IMR-90 (cell line): Measurements from ENCODE around the gene ROCK1. TPM values are rescaled to one million over a fixed set of nuclear protein-coding genes. Genes with fewer than 3 reads are reported as not detected.

Source experiments
- ATAC-seq: fragments of 200-7000 bp; cut with Tn5 transposase; 2 replicates; pipeline ENCODE4 v1.9.1; 2020; ENCODE audit warnings: low read depth, mild to moderate bottlenecking, moderate library complexity
- BruUV-seq: library from RNA; stranded (reverse); fragments of 400-500 nt; replicated peaks from 2 replicates; lab custom pipeline; 2021; lab: Mats Ljungman, UMichigan
- CTCF ChIA-PET: fragments of 300-600 bp; formaldehyde crosslinking; extraction: SDS; loops from one replicate; lab custom pipeline; 2021; ENCODE audit warnings: antibody characterized with exemption; lab: Yijun Ruan, JAX
- POLR2A ChIA-PET: fragments of 300-600 bp; sonication (Branson Sonifier 250); formaldehyde crosslinking; loops from one replicate; lab custom pipeline; 2022; ENCODE audit warnings: antibody characterized with exemption; ENCODE audit not compliant: unreplicated experiment; lab: Charles Lee
- DNase-seq: peaks from one replicate; pipeline ENCODE4 v3.0.0; 2013
- H2AFZ ChIP-seq: replicated peaks from 2 replicates; pipeline ENCODE3; 2013; ENCODE audit warnings: low read length, mild to moderate bottlenecking; ENCODE audit not compliant: poor library complexity
- H2AK5ac ChIP-seq: 2 replicates; pipeline ENCODE4 v1.6.1; 2013; ENCODE audit warnings: low read depth, low read length, inconsistent platforms
- H2AK9ac ChIP-seq: replicated peaks from 2 replicates; pipeline ENCODE3; 2013; ENCODE audit warnings: mild to moderate bottlenecking, low read depth, low read length, moderate library complexity; ENCODE audit not compliant: poor library complexity
- H2BK120ac ChIP-seq: 2 replicates; pipeline ENCODE4 v1.6.1; 2013; ENCODE audit warnings: low read depth, low read length, inconsistent platforms
- H2BK15ac ChIP-seq: 3 replicates; pipeline ENCODE4 v1.6.1; 2013; ENCODE audit warnings: low read depth, low read length, inconsistent platforms
- H2BK20ac ChIP-seq: 2 replicates; pipeline ENCODE4 v1.6.1; 2013; ENCODE audit warnings: low read depth, mild to moderate bottlenecking, inconsistent platforms, low read length, moderate library complexity
- H2BK5ac ChIP-seq: 2 replicates; pipeline ENCODE4 v1.6.1; 2013; ENCODE audit warnings: mild to moderate bottlenecking, low read depth, low read length, inconsistent platforms; ENCODE audit not compliant: poor library complexity, severe bottlenecking
- H3K14ac ChIP-seq: replicated peaks from 2 replicates; pipeline ENCODE4 v1.6.1; 2013; ENCODE audit warnings: low read depth, low read length, inconsistent platforms
- H3K18ac ChIP-seq: 2 replicates; pipeline ENCODE4 v1.6.1; 2013; ENCODE audit warnings: low read depth, low read length, control low read depth
- H3K23ac ChIP-seq: 2 replicates; pipeline ENCODE4 v1.6.1; 2013; ENCODE audit warnings: low read depth, low read length, inconsistent platforms
- H3K27ac ChIP-seq: 2 replicates; pipeline ENCODE4 v1.5.1; 2013; ENCODE audit warnings: mild to moderate bottlenecking, control low read depth, low read length; ENCODE audit not compliant: insufficient read depth
- H3K27me3 ChIP-seq: 2 replicates; pipeline ENCODE4 v1.6.1; 2013; ENCODE audit warnings: low read length; ENCODE audit not compliant: control insufficient read depth, insufficient read depth
- H3K36me3 ChIP-seq: 2 replicates; pipeline ENCODE4 v1.6.1; 2013; ENCODE audit warnings: low read length, mixed read lengths; ENCODE audit not compliant: control insufficient read depth, insufficient read depth
- H3K4ac ChIP-seq: 2 replicates; pipeline ENCODE4 v1.6.1; 2013; ENCODE audit warnings: low read depth, low read length, inconsistent platforms
- H3K4me1 ChIP-seq: 2 replicates; pipeline ENCODE4 v1.6.1; 2013; ENCODE audit warnings: low read length, mixed read lengths; ENCODE audit not compliant: control insufficient read depth, insufficient read depth
- H3K4me2 ChIP-seq: 2 replicates; pipeline ENCODE4 v1.6.1; 2013; ENCODE audit warnings: low read depth, mild to moderate bottlenecking, control low read depth, low read length, moderate library complexity
- H3K4me3 ChIP-seq: 2 replicates; pipeline ENCODE4 v1.5.1; 2013; ENCODE audit warnings: low read depth, mild to moderate bottlenecking, control low read depth, low read length, moderate library complexity; ENCODE audit not compliant: insufficient read depth
- H3K56ac ChIP-seq: 2 replicates; pipeline ENCODE4 v1.6.1; 2013; ENCODE audit warnings: low read length, inconsistent platforms; ENCODE audit not compliant: insufficient read depth; ENCODE audit errors: extremely low read depth
- H3K79me1 ChIP-seq, 2 experiments: 2 replicates each; pipeline ENCODE4 v1.6.1; 2013; ENCODE audit warnings: low read length in 2 of 2, inconsistent platforms in 1 of 2, low read depth in 1 of 2
- H3K9ac ChIP-seq: 2 replicates; pipeline ENCODE4 v1.6.1; 2013; ENCODE audit warnings: low read depth, low read length, control low read depth
- H3K9me1 ChIP-seq: 2 replicates; pipeline ENCODE4 v1.6.1; 2013; ENCODE audit warnings: low read length, inconsistent platforms; ENCODE audit not compliant: insufficient read depth
- H3K9me3 ChIP-seq: 2 replicates; pipeline ENCODE4 v1.6.1; 2013; ENCODE audit warnings: low read length; ENCODE audit not compliant: control insufficient read depth, insufficient read depth
- H4K20me1 ChIP-seq: 2 replicates; pipeline ENCODE4 v1.6.1; 2013; ENCODE audit warnings: low read length, inconsistent platforms; ENCODE audit not compliant: insufficient read depth
- H4K5ac ChIP-seq: 2 replicates; pipeline ENCODE4 v1.6.1; 2013; ENCODE audit warnings: mild to moderate bottlenecking, low read depth, low read length, control low read depth
- H4K8ac ChIP-seq, 2 experiments: 2 replicates each; pipeline ENCODE4 v1.6.1; 2013; ENCODE audit warnings: low read depth in 2 of 2, low read length in 2 of 2, control low read depth in 1 of 2, inconsistent platforms in 1 of 2
- H4K91ac ChIP-seq: 2 replicates; pipeline ENCODE4 v1.6.1; 2013; ENCODE audit warnings: low read depth, low read length, inconsistent platforms; ENCODE audit not compliant: insufficient read depth
- BHLHE40 ChIP-seq: fragments of 150-350 bp; IDR thresholded peaks from 2 replicates; pipeline ENCODE4 v1.6.1; 2016; ENCODE audit warnings: mild to moderate bottlenecking, low read depth, low read length
- CEBPB ChIP-seq: IDR thresholded peaks from 2 replicates; pipeline ENCODE4 v1.6.1; 2012; ENCODE audit warnings: low read depth, low read length, improper control_type of control experiment
- CHD1 ChIP-seq: IDR thresholded peaks from 2 replicates; pipeline ENCODE4 v1.6.1; 2012; ENCODE audit warnings: low read depth, low read length, improper control_type of control experiment
- CTCF ChIP-seq: conservative IDR thresholded peaks from 2 replicates; pipeline ENCODE4 v1.5.1; 2012; ENCODE audit warnings: mild to moderate bottlenecking, low read depth, low read length, improper control_type of control experiment
- FOS ChIP-seq: fragments of 150-350 bp; IDR thresholded peaks from 2 replicates; pipeline ENCODE4 v1.6.1; 2016; ENCODE audit warnings: low read depth, low read length
- MAFK ChIP-seq: IDR thresholded peaks from 2 replicates; pipeline ENCODE4 v1.6.1; 2012; ENCODE audit warnings: low read depth, low read length, improper control_type of control experiment
- MAZ ChIP-seq: IDR thresholded peaks from 2 replicates; pipeline ENCODE4 v1.6.1; 2012; ENCODE audit warnings: low read depth, mild to moderate bottlenecking, low read length, improper control_type of control experiment, moderate library complexity, borderline replicate concordance
- NFE2L2 ChIP-seq: fragments of 150-350 bp; IDR thresholded peaks from 2 replicates; pipeline ENCODE4 v1.6.1; 2016; ENCODE audit warnings: low read depth, mild to moderate bottlenecking, low read length
- POLR2A ChIP-seq: IDR thresholded peaks from 2 replicates; pipeline ENCODE4 v1.6.1; 2012; ENCODE audit warnings: mild to moderate bottlenecking, low read depth, low read length
- SMC3 ChIP-seq: fragments of 150-350 bp; IDR thresholded peaks from 2 replicates; pipeline ENCODE4 v1.6.1; 2016; ENCODE audit warnings: low read depth, mild to moderate bottlenecking, antibody characterized with exemption, low read length, moderate library complexity
- WGBS, 2 experiments: methylation state at CpG; one replicate each; pipeline versions ENCODE4 v1.1.5 to v1.1.7; 2013; ENCODE audit warnings: missing lambda C conversion rate in 2 of 2; ENCODE audit not compliant: insufficient read length in 1 of 2; ENCODE audit errors: extremely low coverage in 2 of 2; 5-methylcytosine and 5-hydroxymethylcytosine counted together
- dilution Hi-C: fragments of 300-500 bp; cut with HindIII; formaldehyde crosslinking; loops from one replicate; pipeline ENCODE4 v1.14.3; 2018; ENCODE audit warnings: low sequenced_read_pairs; ENCODE audit not compliant: unreplicated experiment
- in situ Hi-C: fragments of 300-500 bp; cut with MboI; formaldehyde crosslinking; loops from 3 replicates; pipeline ENCODE4 v1.14.3; 2019; ENCODE audit warnings: low sequenced_read_pairs, inconsistent platforms, mixed read lengths
- intact Hi-C: fragments of 100-400 bp; cut with micrococcal nuclease; formaldehyde crosslinking; loops from 2 replicates; pipeline ENCODE4 v1.10.0; 2022
- polyA plus RNA-seq, 3 experiments: library from polyadenylated mRNA; depleted of rRNA; stranded (reverse); fragments of >200 nt; gene quantifications; 2 replicates each; pipeline ENCODE4 v1.2.3, GENCODE V29; 2012; ENCODE audit warnings: low replicate concordance in 1 of 3
- total RNA-seq: library from RNA; depleted of rRNA; stranded (reverse); fragments of >200 nt; gene quantifications from 2 replicates; pipeline ENCODE4 v1.2.3, GENCODE V29; 2012
- TF ChIP-seq, protein P1 (sequence below): fragments of 150-350 bp; IDR thresholded peaks from 2 replicates; pipeline ENCODE4 v1.6.1; 2017; ENCODE audit warnings: mild to moderate bottlenecking, antibody characterized with exemption, low read length, low read depth
- TF ChIP-seq, protein P2 (sequence below): fragments of 150-350 bp; IDR thresholded peaks from 2 replicates; pipeline ENCODE4 v1.6.1; 2016; ENCODE audit warnings: low read depth, mild to moderate bottlenecking, low read length, moderate library complexity, borderline replicate concordance

ROCK1 gene
- total and polyA plus RNA-seq, 2 of the 4 experiments (the other 2 are of a cell fraction) = 9.9 to 17.0 TPM

GRCh38 chr18:21054252-21054821 is 57.3 kb downstream of the ROCK1 start:
- intact Hi-C loops = loop anchor here (5.0 kb wide), 5 partner anchors 43 to 388 kb away; partner anchors contain the start of gene ROCK1

More at GRCh38 chr18:21054252-21054821, 57.3 kb downstream of the ROCK1 start:
- 85% methylated on average over 2 of the region's 3 CpGs; no CpG with 5 or more reads in 1 of the 2 experiments for WGBS, 2 experiments
- H3K4ac ChIP-seq = no peak overlapping the region
- peaks cover 12% of the 10 kb centered on the region for H3K9me1 ChIP-seq
- ChIA-PET CTCF (interaction anchor here (0.7 kb wide), 1 partner anchor 771 kb away, joined by 4 read pairs; no protein-coding TSS in a partner anchor), POLR2A (no interaction called here)
- no peak overlapping the region for H2BK120ac ChIP-seq
- no peak for TF ChIP-seq CTCF
- no peak for TF ChIP-seq NFE2L2
- TF ChIP-seq BHLHE40 = no peak
- TF ChIP-seq CEBPB = no peak
- TF ChIP-seq, protein P1, sequence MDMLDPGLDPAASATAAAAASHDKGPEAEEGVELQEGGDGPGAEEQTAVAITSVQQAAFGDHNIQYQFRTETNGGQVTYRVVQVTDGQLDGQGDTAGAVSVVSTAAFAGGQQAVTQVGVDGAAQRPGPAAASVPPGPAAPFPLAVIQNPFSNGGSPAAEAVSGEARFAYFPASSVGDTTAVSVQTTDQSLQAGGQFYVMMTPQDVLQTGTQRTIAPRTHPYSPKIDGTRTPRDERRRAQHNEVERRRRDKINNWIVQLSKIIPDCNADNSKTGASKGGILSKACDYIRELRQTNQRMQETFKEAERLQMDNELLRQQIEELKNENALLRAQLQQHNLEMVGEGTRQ = no peak
- no peak for TF ChIP-seq SMC3
- TF ChIP-seq, protein P2, sequence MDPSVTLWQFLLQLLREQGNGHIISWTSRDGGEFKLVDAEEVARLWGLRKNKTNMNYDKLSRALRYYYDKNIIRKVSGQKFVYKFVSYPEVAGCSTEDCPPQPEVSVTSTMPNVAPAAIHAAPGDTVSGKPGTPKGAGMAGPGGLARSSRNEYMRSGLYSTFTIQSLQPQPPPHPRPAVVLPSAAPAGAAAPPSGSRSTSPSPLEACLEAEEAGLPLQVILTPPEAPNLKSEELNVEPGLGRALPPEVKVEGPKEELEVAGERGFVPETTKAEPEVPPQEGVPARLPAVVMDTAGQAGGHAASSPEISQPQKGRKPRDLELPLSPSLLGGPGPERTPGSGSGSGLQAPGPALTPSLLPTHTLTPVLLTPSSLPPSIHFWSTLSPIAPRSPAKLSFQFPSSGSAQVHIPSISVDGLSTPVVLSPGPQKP = no peak
- TF ChIP-seq POLR2A = no peak
- TF ChIP-seq MAFK = no peak
- TF ChIP-seq CHD1 = no peak
- TF ChIP-seq FOS = no peak
- no peak for TF ChIP-seq MAZ
- no peak overlapping the region for H4K8ac ChIP-seq
- H2BK20ac ChIP-seq = no peak overlapping the region
- no peak overlapping the region for H4K5ac ChIP-seq
- no peak overlapping the region for H3K56ac ChIP-seq
- no peak overlapping the region for H4K91ac ChIP-seq
- H4K20me1 ChIP-seq = peaks cover 59% of the 10 kb centered on the region
- in situ Hi-C loops (loop anchor here (5.0 to 10.0 kb wide), 2 partner anchors 58 to 110 kb away; partner anchors contain the start of gene ROCK1), dilution Hi-C loops (no loop called here)
- H3K4me2 ChIP-seq = no peak overlapping the region
- H3K36me3 ChIP-seq = no peaks in the 10 kb centered on the region
- no peak overlapping the region for H3K23ac ChIP-seq
- H2AK9ac ChIP-seq = no peak overlapping the region
- no peak overlapping the region for H2BK5ac ChIP-seq
- no peak overlapping the region for H2BK15ac ChIP-seq
- no TSS peak for BruUV-seq
- peaks cover 10% of the 10 kb centered on the region for H3K4me1 ChIP-seq
- no peak overlapping the region for H2AFZ ChIP-seq
- peaks cover 36 to 69% of the 10 kb centered on the region in 2 experiments for H3K79me1 ChIP-seq
- H3K27me3 ChIP-seq = no peaks in the 10 kb centered on the region
- H3K9me3 ChIP-seq = no peaks in the 10 kb centered on the region
- no peak overlapping the region for H3K27ac ChIP-seq
- H3K14ac ChIP-seq = no peak overlapping the region
- DNase-seq = no peak
- ATAC-seq = no peak
- H3K18ac ChIP-seq = no peak overlapping the region
- no peak overlapping the region for H2AK5ac ChIP-seq
- H3K4me3 ChIP-seq = no peak overlapping the region
- no peak overlapping the region for H3K9ac ChIP-seq
